ENCODE measurements around the gene GLCE.
A peak's percentile ranks its signal among the peaks of the same experiment; 100 is the strongest.
"Not testable (repeated sequence)": the region's sequence is repeated elsewhere in the genome, so short reads cannot be mapped to it uniquely, and the experiment has no call there.

The GLCE gene

DNA sequence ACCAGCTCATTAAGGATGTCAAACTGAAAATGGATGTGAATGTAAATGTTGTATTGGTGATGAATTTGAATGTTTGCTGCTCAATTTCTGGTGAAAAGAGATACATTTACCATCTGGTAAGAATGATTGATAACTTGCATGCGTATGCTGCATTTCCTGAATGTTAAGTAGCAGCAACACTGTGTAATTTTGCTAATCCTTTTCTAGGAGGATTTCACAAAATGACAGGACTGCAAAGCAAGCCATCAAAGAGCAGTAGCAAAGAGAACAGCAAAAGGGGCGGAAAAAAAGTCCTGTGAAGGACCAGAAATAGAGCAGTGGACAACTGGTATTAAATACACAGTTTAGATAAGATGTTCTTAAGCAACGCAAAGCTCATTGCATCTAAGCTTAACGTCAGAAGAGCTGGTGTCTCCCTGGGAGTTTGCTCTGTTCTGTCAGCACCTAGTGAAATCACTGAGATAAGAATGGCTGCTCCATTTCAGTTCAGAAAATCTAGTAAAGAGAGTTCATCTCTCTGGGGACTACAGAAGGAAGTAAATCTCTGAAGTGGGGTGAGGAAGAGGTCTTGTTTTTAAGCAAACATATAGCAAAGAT lies 114.7 kb downstream of the GLCE start:
- DNase-seq (ENCODE audit: low spot score): no peak

- DNase-seq (ENCODE audit: low spot score): no peak
Measured at GRCh38 chr15:69275933-69276560, 115.6 kb downstream of the GLCE start.

DNA sequence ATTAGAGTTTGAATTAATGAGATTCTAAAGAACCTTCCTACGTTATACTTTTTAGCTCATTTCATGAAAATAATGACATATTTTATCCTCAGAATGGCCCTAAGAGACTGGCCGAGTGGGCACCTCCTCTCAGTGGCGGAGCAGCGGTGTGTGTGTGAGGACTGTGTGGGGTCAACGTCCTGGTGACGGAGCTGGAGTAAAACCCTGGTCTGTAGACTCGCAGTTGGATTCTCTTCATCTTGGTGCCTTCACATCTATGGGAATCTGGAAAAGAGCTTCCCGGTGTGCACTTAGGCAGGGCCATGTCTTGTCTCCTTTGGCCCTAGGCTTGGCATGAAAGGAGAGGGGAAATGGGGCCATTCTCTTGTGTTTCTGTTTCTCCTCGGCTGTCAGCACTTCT lies 116.9 kb downstream of the GLCE start:
- no peak for DNase-seq (ENCODE audit: low spot score)

GRCh38 chr15:69279636-69280035 lies 119.2 kb downstream of the GLCE start:
- no peak for DNase-seq (ENCODE audit: low spot score)

- no peak for DNase-seq (ENCODE audit: low spot score)
Measured at GRCh38 chr15:69280783-69281182, 120.3 kb downstream of the GLCE start.

DNA sequence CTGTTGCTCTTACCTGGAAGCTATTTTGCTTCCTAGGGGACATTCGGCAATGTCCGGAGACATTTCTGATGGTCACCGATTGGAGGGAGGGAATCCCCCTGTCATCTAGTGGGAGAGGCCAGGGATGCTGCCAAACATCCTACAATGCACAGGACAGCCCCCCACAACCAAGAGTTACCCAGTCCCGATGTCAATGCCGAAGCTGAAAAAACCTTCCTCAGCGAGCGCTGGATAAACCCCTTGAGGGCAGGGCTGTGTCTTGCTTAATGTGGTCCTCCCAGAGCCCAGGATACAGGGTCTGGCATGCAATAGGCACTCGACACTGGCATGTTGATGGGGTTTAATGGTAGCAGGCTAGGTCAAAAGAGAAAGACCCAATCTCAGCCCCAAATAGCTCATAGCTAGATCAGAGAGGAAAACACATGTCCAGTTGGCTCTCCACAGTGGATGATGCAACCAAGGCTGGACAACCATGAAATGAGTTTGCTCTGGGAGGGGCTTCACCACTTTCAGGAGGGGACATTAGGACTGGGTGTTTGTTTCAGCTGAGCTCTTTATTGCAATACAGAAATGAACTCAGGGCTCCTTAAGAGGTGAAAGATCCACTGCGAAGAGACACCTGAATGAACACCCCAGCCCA lies 121.8 kb downstream of the GLCE start:
- DNase-seq (ENCODE audit: low spot score): no peak

DNA sequence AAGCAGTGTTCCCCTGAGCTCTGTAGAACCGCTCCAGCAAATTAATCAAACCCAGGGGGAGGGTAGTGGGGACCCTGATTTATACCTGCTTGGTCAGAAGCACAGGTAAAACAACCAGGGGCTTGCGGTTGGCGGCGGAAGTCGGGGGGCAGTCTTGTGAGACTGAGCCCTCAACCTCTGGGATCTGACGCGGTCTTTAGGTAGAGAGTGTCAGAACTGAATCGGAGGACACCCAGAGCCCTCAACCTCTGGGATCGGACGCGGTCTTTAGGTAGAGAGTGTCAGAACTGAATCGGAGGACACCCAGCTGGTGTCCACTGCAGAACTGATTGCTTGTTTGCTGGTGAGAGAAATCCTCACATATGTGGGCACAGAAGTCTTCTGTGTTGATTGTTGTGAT lies 125.4 kb downstream of the GLCE start:
- no peak for DNase-seq (ENCODE audit: low spot score)

DNA sequence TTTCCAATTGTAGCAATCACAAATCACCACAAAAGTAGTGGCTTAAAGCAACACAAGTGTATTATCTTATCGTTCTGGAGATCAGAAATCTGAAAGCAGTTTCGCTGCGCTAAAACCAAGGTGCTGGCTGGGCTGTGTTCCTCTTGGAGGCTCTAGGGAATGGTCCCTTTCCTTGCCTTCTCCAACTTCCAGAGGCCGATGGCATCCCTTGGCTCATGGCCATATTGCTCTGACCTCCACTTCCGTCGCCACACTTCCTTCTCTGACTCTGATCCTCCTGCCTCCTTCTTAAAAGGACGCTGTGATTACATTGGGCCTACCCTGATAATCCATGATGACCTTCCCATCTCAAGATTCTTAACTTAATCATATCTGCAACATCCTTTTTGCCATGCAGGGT lies 127.6 kb downstream of the GLCE start:
- no peak for DNase-seq (ENCODE audit: low spot score)

GRCh38 chr15:69288531-69289341 lies 128.3 kb downstream of the GLCE start:
- DNase-seq (ENCODE audit: low spot score): no peak

GRCh38 chr15:69289342-69290146 lies 129.1 kb downstream of the GLCE start:
- DNase-seq (ENCODE audit: low spot score): no peak

- no peak for DNase-seq (ENCODE audit: low spot score)
Measured at GRCh38 chr15:69290346-69291164, 130.1 kb downstream of the GLCE start.

DNA sequence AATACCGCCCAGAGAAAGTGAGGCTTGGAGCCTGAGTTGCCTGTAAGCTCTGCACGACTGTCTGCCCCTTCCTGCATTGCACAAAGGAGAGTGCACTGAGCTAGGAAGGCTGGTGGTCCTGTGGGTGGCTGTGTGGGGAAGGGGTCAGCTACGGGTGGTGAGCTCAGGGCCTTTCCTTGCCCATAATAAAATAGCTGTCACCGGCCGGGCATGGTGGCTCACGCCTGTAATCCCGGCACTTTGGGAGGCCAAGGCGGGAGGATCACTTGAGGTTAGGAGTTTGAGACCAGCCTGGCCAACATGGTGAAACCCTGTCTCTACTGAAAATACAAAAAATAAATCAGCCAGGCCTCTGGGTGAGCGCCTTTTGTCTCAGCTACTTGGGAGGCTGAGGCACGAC lies 131.2 kb downstream of the GLCE start:
- DNase-seq (ENCODE audit: low spot score): not testable (repeated sequence)

DNA sequence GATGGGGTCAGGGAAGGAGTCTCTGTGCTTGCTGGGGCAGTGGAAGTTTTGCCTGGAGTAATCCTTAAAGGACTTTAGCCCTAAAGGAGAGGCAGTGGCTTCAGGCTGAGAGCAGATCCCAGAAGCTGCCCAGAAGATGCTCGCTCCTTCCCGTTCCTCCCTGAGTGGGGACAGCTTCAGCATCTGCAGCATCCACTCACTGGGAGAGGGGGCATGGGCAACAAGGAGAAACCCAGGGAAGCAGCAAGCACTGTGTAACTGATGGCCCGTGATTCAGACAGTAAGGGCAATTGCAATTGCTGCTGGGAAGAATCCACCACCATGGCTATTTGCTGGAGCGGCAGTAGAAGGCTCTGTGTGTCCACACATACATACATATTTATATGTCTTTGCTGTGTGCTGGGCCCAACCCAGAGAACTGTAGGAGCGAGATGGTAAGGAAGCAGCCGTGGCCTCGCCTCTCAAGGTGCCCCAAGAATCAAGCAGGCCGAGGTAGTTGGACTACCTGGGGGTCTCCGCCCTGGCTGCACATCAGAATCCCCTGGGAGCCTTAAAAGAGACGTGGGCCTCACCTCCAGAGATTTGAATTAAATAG lies 132.5 kb downstream of the GLCE start:
- DNase-seq (ENCODE audit: low spot score): no peak

DNA sequence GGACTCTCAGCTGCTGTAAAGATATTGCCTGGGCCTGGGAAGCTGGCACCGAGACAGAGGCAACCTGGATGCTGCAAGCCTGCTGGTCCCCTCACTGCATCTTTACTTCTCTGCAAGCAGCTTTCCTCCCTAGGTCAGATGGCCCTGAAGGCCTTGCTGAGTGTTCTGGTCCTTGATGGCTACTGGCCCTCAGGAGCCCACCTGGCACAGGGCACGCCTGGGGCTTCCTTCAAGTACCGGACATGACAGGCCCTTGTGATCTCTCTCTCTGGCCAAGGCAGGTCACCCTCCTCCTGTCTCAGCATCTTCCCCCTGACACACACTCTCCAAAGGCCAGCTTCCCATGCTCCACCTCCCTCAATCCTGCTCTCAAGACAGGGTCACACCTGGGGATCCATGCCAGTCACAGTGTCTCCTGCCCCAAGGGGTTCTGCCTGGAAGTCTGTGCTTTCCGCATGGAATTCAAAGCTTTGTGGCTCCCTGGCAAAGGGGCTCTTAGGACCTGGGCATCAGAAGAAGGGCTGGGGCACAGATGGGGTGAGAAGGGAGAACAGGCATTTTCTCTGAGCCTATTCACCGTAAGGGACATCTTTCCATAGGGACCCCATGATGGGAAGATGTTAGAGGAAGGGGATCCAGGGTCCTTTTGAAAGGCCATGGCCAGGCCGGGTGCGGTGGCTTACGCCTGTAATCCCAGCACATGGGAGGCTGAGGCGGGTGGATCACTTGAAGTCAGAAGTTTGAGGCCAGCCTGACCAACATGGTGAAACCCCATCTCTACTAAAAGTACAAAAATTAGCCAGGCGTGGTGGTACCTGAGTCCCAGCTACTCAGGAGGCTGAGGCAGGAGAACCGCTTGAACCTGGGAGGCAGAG lies 133.5 kb downstream of the GLCE start:
- DNase-seq (ENCODE audit: low spot score): no peak

- no peak for DNase-seq (ENCODE audit: low spot score)
Measured at GRCh38 chr15:69296606-69297005, 136.2 kb downstream of the GLCE start.

DNA sequence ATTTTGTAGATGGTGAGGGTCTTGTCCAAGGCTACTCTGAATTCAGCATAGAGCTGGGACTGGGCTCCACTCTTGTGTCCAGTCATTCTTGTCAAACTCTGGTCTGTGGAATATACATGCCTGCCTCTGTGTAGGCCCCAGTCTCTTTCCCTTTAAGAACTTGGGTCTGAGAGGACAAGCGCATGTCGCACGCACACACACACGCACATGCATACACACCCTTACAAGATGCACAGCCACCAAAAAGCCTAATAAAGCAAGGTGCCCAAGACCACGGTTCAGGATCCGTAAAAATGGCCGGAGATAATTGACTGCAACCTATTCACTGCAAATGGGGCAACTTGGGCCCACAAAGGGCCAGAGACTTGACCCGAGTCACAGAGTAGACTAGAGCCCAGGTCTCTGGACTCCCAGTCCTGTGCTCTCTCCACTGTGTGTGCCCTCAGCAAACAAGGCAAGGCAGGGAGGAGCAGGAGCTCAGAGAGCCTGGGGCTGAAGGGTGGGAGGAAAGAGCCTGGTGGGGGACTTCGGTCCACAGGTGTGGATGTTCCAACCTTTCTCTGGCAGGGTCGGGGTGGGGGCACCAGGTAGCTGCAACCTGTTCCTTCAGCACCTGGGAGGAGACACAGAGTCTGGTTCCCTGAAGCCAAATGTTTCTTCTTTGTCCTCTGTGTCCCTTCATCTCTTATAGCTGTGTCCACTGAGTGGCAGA lies 137.4 kb downstream of the GLCE start:
- no peak for DNase-seq (ENCODE audit: low spot score)

GRCh38 chr15:69298354-69298696 lies 137.9 kb downstream of the GLCE start:
- DNase-seq (ENCODE audit: low spot score): no peak

DNA sequence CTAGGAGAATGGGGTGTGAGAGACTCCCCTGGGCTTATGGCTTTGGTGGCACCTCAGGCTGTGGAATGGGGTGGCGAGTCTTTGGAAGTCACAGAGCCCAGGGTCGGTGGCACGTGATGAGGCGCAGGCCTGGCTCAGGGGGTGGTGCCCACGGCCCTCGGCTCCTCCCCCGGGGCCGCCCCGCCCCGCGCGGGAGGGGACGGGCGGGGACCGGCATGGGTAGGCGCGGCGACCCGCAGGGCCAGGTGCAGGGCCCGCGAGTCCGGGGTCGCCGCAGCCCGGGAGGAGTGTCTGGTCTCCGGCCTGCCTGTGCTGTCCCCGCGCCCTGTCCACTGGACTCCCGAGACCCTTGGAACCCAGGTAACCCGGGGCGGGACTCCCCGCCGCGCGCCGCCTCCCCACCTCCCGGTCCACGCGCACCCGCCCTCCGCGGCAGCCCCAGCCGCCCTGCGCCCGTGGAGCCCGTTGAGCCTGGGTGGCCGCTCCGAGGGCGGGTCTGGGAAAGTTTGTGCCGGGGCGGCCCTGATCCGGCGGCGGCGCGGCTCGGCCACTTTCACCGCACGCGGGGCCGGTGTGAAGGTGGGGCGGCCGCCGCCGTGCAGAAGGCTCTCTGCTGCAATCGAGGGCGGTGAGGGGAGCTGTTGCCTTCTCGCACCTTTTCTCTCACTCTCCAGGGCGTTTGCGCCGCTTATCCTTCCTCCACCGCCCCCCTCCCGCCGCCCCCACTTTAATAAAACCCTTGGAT lies 138.4 kb downstream of the GLCE start, which contains the start of gene PAQR5:
PAQR5 (plus strand) TSS at position 216 of the 745 bp plus-strand sequence. CDS start 61,169 bp downstream, outside the sequence.
- DNase-seq (ENCODE audit: low spot score): peak; percentile 43

Measured in SW480 (cell line).